HG02840 (cell line): Measurements from ENCODE around the gene DCN.

Source experiments
- ATAC-seq: cut with Tn5 transposase; IDR thresholded peaks from one replicate; pipeline ENCODE4 v1.9.1; 2021; ENCODE audit warnings: mild to moderate bottlenecking, moderate library complexity, moderate number of reproducible peaks; ENCODE audit not compliant: unreplicated experiment, low FRiP score

DCN gene

DNA sequence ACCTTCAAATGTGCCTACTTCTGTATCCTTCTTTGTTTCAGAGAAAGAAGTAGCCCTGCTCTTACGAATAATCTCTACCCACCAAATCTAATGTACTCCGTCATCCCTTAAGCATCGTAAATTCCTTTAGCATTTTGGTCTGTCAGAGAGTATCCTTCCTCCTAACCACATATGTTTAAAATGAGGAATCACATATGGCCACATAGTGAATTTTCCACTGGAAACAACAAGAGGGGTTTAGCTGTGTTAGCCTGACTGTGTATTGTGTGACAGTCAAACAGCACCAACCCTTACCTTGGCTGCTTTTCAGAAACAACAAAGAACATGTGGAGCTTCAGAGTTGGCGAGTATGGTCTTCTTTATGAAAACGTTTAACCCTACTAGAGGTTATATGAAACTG, 76.8 kb downstream of the DCN start:
- ATAC-seq, result no peak

- ATAC-seq, result no peak
Measured at GRCh38 chr12:91104812-91105466, 77.7 kb downstream of the DCN start.

- no peak for ATAC-seq
Measured at GRCh38 chr12:91103624-91104023, 79.0 kb downstream of the DCN start.

DNA sequence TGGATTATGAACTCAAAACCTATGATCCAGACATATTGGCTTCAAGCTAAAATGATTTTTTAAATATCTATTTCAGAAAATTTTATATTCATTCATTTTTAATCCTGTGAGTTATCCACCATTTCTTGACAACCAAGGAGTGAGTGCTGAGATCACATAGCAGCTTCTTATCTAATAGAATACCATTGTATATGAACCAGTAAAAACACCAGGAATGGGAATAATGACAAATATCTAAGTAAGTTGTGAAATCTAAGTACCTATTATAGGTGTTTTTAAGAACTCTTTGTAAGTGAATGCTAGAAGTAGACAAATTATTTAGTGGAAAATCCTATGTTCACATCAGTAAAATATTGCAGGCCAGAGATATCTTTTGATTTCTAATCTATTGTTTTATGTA, 79.5 kb downstream of the DCN start:
- ATAC-seq, result no peak

DNA sequence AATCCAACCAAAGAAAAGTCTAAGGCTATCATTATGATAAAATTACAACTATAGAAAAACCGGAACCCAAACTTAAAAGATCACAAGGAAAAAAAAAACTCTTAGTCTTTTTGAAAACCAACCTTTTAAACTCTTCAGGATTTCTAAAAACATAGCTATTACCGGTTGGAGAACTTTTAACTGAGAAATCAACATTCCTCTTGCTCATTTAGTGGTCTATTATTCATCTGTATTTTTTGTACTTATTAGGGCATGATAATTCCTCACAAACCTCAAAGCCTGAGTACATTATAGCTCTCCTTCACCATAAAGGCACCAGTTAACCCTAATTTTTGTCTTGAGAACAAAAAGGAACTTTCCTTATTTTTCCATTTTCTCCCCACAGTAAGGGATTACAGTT, 81.7 kb downstream of the DCN start:
- ATAC-seq, result no peak

DNA sequence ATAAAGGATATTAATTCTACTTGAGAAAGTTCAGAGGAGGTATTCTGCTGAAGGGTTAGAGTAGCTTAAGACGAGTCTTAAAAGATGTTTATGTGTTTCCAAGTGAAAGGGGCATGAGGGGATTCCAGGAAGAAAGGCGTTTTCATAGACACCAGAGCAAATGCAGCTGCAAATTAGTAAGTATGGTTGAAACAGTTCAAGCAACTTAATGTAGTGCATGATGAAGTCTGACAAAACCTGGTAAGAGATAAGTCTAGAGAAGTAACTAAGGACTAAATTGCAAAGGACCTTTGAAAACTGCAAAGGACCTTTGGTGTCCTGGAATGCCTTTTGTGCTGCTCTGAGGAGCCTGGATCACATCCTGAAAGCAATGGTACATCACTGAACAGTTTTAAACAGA, 82.8 kb downstream of the DCN start:
- no peak for ATAC-seq

DNA sequence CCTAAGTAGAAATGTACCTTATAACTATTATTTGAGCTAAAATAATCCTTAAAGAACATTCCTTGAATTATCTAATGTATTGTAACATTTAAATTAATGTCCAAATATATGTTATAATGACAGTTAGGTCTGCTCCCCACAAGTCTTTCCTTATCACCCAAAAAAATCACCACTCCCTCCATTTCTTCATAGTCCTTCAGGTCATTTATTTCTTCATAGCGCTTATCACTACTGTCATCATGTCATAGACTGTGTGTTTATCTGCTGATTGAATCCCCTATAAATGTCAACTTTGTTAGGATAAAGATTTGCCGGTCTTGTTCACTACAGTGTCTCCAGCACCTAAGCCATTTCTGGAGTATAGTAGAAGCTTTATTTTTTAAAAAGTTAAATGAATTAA, 83.3 kb downstream of the DCN start:
- no peak for ATAC-seq

- no peak for ATAC-seq
Measured at GRCh38 chr12:91098941-91099340, 83.7 kb downstream of the DCN start.

DNA sequence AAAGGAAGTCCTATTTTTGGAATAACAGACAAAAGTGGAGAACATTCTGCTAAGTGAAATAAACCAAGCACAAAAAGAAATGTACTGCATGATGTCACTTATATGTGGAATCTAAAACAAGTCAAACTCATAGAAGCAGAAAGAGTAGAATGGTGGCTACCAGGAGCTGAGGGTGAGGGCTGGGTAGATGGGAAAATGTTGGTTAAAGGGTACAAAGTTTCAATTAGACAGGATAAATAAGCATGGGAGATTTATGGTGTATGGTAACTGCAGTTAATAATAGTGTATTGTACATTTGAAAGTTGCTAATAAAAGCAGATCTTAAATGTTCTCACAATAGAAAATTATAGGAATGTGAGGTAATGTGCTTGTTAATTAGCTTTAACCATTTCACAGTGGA, 84.2 kb downstream of the DCN start:
- no peak for ATAC-seq

GRCh38 chr12:91094957-91095356, 87.7 kb downstream of the DCN start:
- ATAC-seq, result no peak

GRCh38 chr12:91094032-91094662, 88.5 kb downstream of the DCN start:
- no peak for ATAC-seq

DNA sequence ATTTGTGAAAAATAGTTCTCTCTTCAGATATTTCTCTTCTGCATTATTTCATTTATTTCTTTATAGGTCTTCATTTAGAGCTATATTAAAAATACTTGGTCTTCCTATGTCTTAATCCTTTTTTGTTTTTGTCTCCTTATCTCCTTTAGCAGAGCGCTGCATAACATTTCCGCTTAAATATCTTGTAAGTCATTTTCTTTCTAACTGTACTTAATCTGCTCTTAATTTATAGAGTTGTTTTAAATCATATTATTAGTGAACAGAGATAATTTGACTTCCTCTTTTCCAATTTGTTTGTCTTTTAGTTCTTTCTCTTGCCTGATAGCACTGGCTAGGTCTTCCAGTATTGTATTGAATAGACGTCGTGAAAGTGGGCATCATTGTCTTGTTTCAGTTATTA, 89.3 kb downstream of the DCN start:
- no peak for ATAC-seq

DNA sequence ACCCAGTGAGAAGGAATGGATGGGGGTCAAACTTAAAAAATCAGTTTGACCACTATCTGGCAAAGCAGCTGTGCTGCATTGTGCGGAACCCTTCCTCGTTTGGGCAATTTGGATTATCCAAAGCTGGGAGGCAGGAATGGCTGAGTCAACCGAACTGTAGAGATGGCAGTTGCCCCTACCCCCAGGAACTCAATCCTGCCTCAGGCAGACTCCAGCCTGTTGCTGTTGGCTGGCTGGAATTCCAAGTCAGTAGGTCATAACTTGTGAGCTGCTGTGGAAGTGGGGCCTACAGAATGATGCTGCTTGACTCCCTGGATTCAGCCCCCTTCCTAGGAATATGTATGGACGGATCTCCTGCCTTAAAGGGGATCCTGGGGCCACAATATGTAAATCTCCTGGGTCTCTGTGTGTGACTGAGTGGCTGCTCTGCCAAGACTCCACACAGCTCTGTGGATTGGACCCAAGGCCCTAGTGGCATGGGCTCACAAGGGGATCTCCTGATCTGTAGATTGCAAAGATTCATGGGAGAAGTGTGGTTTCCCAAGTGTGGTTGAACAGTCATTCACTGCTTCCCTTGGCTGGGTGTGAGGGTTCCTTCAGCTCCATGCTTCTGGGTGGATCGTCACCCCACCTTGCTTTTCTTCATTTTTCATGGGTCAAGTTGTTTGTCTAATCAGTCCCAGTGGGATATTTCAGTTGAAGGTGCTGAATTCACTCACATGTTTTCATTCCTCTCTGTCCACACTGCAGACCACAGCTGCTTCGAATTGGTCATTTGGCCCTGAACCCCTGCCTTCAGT, 90.5 kb downstream of the DCN start:
- no peak for ATAC-seq
